PC-9 (cell line): ENCODE measurements around the gene RBP7. TPM values are rescaled to one million over a fixed set of nuclear protein-coding genes. Genes with fewer than 3 reads are reported as not detected.

Experiments
- BruUV-seq: library from RNA; stranded (reverse); fragments of 400-500 nt; replicated peaks from 2 replicates; lab custom pipeline; 2021; lab: Mats Ljungman, UMichigan
- CTCF ChIA-PET: fragments of 300-600 bp; sonication (Branson Sonifier 250); formaldehyde crosslinking; loops from one replicate; lab custom pipeline; 2022; ENCODE audit warnings: antibody characterized with exemption; lab: Charles Lee
- POLR2A ChIA-PET: fragments of 300-600 bp; sonication (Branson Sonifier 250); formaldehyde crosslinking; loops from one replicate; lab custom pipeline; 2022; ENCODE audit warnings: antibody characterized with exemption; ENCODE audit not compliant: unreplicated experiment; lab: Charles Lee
- DNase-seq, 2 experiments: peaks; one replicate each; pipeline versions ENCODE4 v3.0.0 to v3.0.0-alpha.2; 2015 to 2022; ENCODE audit warnings: mixed read lengths in 1 of 2
- H2AFZ ChIP-seq: fragments of 200-600 bp; sonication (generic); 2 replicates; pipeline ENCODE4 v1.8.1; 2017; ENCODE audit warnings: antibody characterized with exemption
- H3F3A ChIP-seq: fragments of 200-600 bp; sonication (generic); 2 replicates; pipeline ENCODE4 v1.8.1; 2017; ENCODE audit warnings: antibody characterized with exemption, mild to moderate bottlenecking, low read depth; ENCODE audit not compliant: insufficient read depth
- H3K27ac ChIP-seq: fragments of 200-600 bp; sonication (generic); 2 replicates; pipeline ENCODE4 v1.6.1; 2016; ENCODE audit warnings: mixed run types
- H3K27me3 ChIP-seq: fragments of 200-600 bp; sonication (generic); 2 replicates; pipeline ENCODE4 v1.6.1; 2016; ENCODE audit warnings: low read depth, mixed run types; ENCODE audit not compliant: insufficient read depth
- H3K36me3 ChIP-seq: fragments of 200-600 bp; sonication (generic); 2 replicates; pipeline ENCODE4 v1.6.1; 2016; ENCODE audit warnings: low read depth, mixed run types
- H3K4me1 ChIP-seq: fragments of 200-600 bp; sonication (generic); replicated peaks from 2 replicates; pipeline ENCODE4 v1.6.1; 2016; ENCODE audit warnings: mixed run types; ENCODE audit not compliant: insufficient read depth
- H3K4me2 ChIP-seq: fragments of 200-600 bp; sonication (generic); 2 replicates; pipeline ENCODE4 v1.6.1; 2017; ENCODE audit warnings: mixed run types
- H3K4me3 ChIP-seq: fragments of 200-600 bp; sonication (generic); 2 replicates; pipeline ENCODE4 v1.6.1; 2016; ENCODE audit warnings: mixed run types
- H3K79me2 ChIP-seq: fragments of 200-600 bp; sonication (generic); 2 replicates; pipeline ENCODE4 v1.6.1; 2017; ENCODE audit warnings: low read depth, mixed run types
- H3K9me2 ChIP-seq: fragments of 200-600 bp; sonication (generic); 2 replicates; pipeline ENCODE4 v1.8.1; 2017; ENCODE audit warnings: mild to moderate bottlenecking; ENCODE audit not compliant: insufficient read depth
- H3K9me3 ChIP-seq: fragments of 200-600 bp; sonication (generic); 2 replicates; pipeline ENCODE4 v1.8.1; 2016; ENCODE audit warnings: low read depth; ENCODE audit not compliant: insufficient read depth
- H4K20me1 ChIP-seq: fragments of 200-600 bp; sonication (generic); 2 replicates; pipeline ENCODE4 v1.8.1; 2017; ENCODE audit not compliant: insufficient read depth
- CTCF ChIP-seq: fragments of 200-600 bp; sonication (generic); conservative IDR thresholded peaks from 2 replicates; pipeline ENCODE4 v1.6.1; 2017; ENCODE audit warnings: mixed run types, antibody characterized with exemption, mild to moderate bottlenecking, moderate library complexity
- EZH2 ChIP-seq: fragments of 200-600 bp; sonication (generic); IDR thresholded peaks from 2 replicates; pipeline ENCODE4 v1.8.0; 2017; ENCODE audit warnings: antibody characterized with exemption, low read depth
- intact Hi-C: fragments of 100-400 bp; cut with micrococcal nuclease; formaldehyde crosslinking; loops from one replicate; pipeline ENCODE4 v1.10.0; 2022; ENCODE audit not compliant: unreplicated experiment
- total RNA-seq: library from RNA; stranded (reverse); gene quantifications from 2 replicates; pipeline ENCODE4 v1.2.3, GENCODE V29; 2021

The RBP7 gene
- total RNA-seq, 1 experiment from 2014 or later, result 0.61 TPM

GRCh38 chr1:10057796-10058195 is 60.8 kb downstream of the RBP7 start:
- peaks cover 3% of the 10 kb centered on the region for H4K20me1 ChIP-seq
- POLR2A ChIA-PET, result no interaction called here
- no peak overlapping the region for H3K4me2 ChIP-seq
- peaks cover 5% of the 10 kb centered on the region for H3K4me1 ChIP-seq
- H3K9me3 ChIP-seq, result no peaks in the 10 kb centered on the region
- no peak overlapping the region for H3K4me3 ChIP-seq
- H3K27ac ChIP-seq, result no peak overlapping the region
- H2AFZ ChIP-seq, result no peak overlapping the region
- H3F3A ChIP-seq, result no peaks in the 10 kb centered on the region
- TF ChIP-seq EZH2, result no peak
- TF ChIP-seq CTCF, result no peak
- no TSS peak for BruUV-seq
- no peaks in the 10 kb centered on the region for H3K36me3 ChIP-seq
- H3K9me2 ChIP-seq, result no peaks in the 10 kb centered on the region
- DNase-seq, result no peak
- H3K27me3 ChIP-seq, result no peaks in the 10 kb centered on the region
- peaks cover 26% of the 10 kb centered on the region for H3K79me2 ChIP-seq
- CTCF ChIA-PET, result no interaction called here
- intact Hi-C loops, result no loop called here

- intact Hi-C loops, result no loop called here
- H3F3A ChIP-seq, result no peaks in the 10 kb centered on the region
- H3K9me2 ChIP-seq, result no peaks in the 10 kb centered on the region
- peaks cover 5% of the 10 kb centered on the region for H3K4me1 ChIP-seq
- peaks cover 22% of the 10 kb centered on the region for H3K79me2 ChIP-seq
- H3K27me3 ChIP-seq, result no peaks in the 10 kb centered on the region
- H3K4me2 ChIP-seq, result no peak overlapping the region
- BruUV-seq, result no TSS peak
- no peaks in the 10 kb centered on the region for H3K36me3 ChIP-seq
- ChIA-PET CTCF (no interaction called here), POLR2A (no interaction called here)
- H3K27ac ChIP-seq, result no peak overlapping the region
- H3K4me3 ChIP-seq, result no peak overlapping the region
- H3K9me3 ChIP-seq, result no peaks in the 10 kb centered on the region
- no peak overlapping the region for H2AFZ ChIP-seq
- DNase-seq, result no peak
- TF ChIP-seq EZH2 (no peak), CTCF (no peak)
- peaks cover 3% of the 10 kb centered on the region for H4K20me1 ChIP-seq
Observed at GRCh38 chr1:10059342-10059718, 62.3 kb downstream of the RBP7 start.

- Histone ChIP-seq H3K4me2 (no peak overlapping the region), H3K4me3 (no peak overlapping the region), H3F3A (no peaks in the 10 kb centered on the region), H3K36me3 (no peaks in the 10 kb centered on the region), H3K9me3 (no peaks in the 10 kb centered on the region), H3K79me2 (peaks cover 22% of the 10 kb centered on the region), H3K4me1 (peaks cover 5% of the 10 kb centered on the region), H4K20me1 (peaks cover 3% of the 10 kb centered on the region), H3K27me3 (no peaks in the 10 kb centered on the region), H2AFZ (no peak overlapping the region), H3K9me2 (no peaks in the 10 kb centered on the region), H3K27ac (no peak overlapping the region)
- no peak for DNase-seq
- ChIA-PET POLR2A (no interaction called here), CTCF (no interaction called here)
- BruUV-seq, result no TSS peak
- intact Hi-C loops, result no loop called here
- no peak for TF ChIP-seq CTCF
Observed at GRCh38 chr1:10060311-10061100, 63.5 kb downstream of the RBP7 start.
